HepG2 (cell line): ENCODE results near the gene NOVA2. TPM values are rescaled to one million over a fixed set of nuclear protein-coding genes. Genes with fewer than 3 reads are reported as not detected.

ENCODE experiments used
- ATAC-seq: fragments of 200-7000 bp; cut with Tn5 transposase; 3 replicates; pipeline ENCODE4 v1.9.1; 2020; ENCODE audit warnings: mild to moderate bottlenecking, moderate library complexity
- BruUV-seq: library from RNA; stranded (reverse); fragments of 400-500 nt; replicated peaks from 2 replicates; lab custom pipeline; 2021; lab: Mats Ljungman, UMichigan
- CTCF ChIA-PET: fragments of 300-600 bp; formaldehyde crosslinking; extraction: SDS; loops from one replicate; lab custom pipeline; 2021; ENCODE audit warnings: low total read pairs, inconsistent platforms, low intra/inter-chr PET ratio; lab: Yijun Ruan, JAX
- POLR2A ChIA-PET: fragments of 350-600 bp; sonication (Branson Sonifier 250); formaldehyde crosslinking; loops from one replicate; lab custom pipeline; 2020; ENCODE audit warnings: antibody characterized with exemption, inconsistent platforms; lab: Yijun Ruan, JAX
- DNase-seq: peaks from one replicate; pipeline ENCODE4 v3.0.0-alpha.2; 2015; ENCODE audit warnings: low spot score
- FAIRE-seq: peaks from 3 replicates; lab custom pipeline; 2011; peaks lifted over from hg19 to GRCh38; lab: Jason Lieb, UNC
- H2AFZ ChIP-seq: one replicate; pipeline ENCODE4 v1.6.1; 2011; ENCODE audit warnings: low read length, inconsistent platforms
- H3K27ac ChIP-seq: fragments of 300-600 bp; 3 replicates; pipeline ENCODE4 v1.8.0; 2011; ENCODE audit warnings: mixed run types, mild to moderate bottlenecking, mixed read lengths, low read length, inconsistent platforms; ENCODE audit not compliant: insufficient read depth; ENCODE audit errors: extremely low read length
- H3K27me3 ChIP-seq, 2 experiments: fragments of 200-600 bp in 1 of 2; 2 replicates in 1 of 2; 3 replicates in 1 of 2; pipeline versions ENCODE4 v1.6.0 to v1.8.0; 2011; ENCODE audit warnings: low read length in 2 of 2, mild to moderate bottlenecking in 2 of 2, moderate library complexity in 2 of 2, inconsistent platforms in 1 of 2; ENCODE audit not compliant: insufficient read depth in 2 of 2, control insufficient read depth in 1 of 2
- H3K36me3 ChIP-seq, 2 experiments: fragments of 200-600 bp in 1 of 2; replicated peaks in 1 of 2; 2 replicates in 1 of 2; 3 replicates in 1 of 2; pipeline versions ENCODE4 v1.5.1 to v1.8.0; 2011; ENCODE audit warnings: low read length in 2 of 2, inconsistent platforms in 1 of 2; ENCODE audit not compliant: insufficient read depth in 2 of 2, control insufficient read depth in 1 of 2
- H3K4me1 ChIP-seq: 2 replicates; pipeline ENCODE4 v1.5.1; 2012; ENCODE audit warnings: low read length, inconsistent platforms; ENCODE audit not compliant: insufficient read depth
- H3K4me2 ChIP-seq: 2 replicates; pipeline ENCODE4 v1.6.0; 2011; ENCODE audit warnings: low read depth, low read length, inconsistent platforms
- H3K4me3 ChIP-seq, 3 experiments: fragments of 200-600 bp in 1 of 3; sonication (generic), shearing (Covaris generic) in 1 of 3; replicated peaks in 1 of 3; 2 replicates each; pipeline ENCODE4 v1.5.1; 2011 to 2016; ENCODE audit warnings: low read length in 3 of 3, inconsistent platforms in 2 of 3, low read depth in 2 of 3, mild to moderate bottlenecking in 2 of 3, control low read depth in 1 of 3, mixed read lengths in 1 of 3; ENCODE audit not compliant: insufficient read depth in 1 of 3
- H3K79me2 ChIP-seq: one replicate; pipeline ENCODE4 v1.6.1; 2011; ENCODE audit warnings: low read length, inconsistent platforms; ENCODE audit not compliant: insufficient read depth
- H3K9ac ChIP-seq: 2 replicates; pipeline ENCODE4 v1.6.0; 2011; ENCODE audit warnings: mild to moderate bottlenecking, low read depth, low read length, inconsistent platforms; ENCODE audit not compliant: insufficient read depth
- H3K9me3 ChIP-seq: 2 replicates; pipeline ENCODE4 v1.5.1; 2012; ENCODE audit warnings: mild to moderate bottlenecking, low read length
- H4K20me1 ChIP-seq: 2 replicates; pipeline ENCODE4 v1.6.0; 2011; ENCODE audit warnings: inconsistent platforms, mild to moderate bottlenecking, low read length, moderate library complexity; ENCODE audit not compliant: insufficient read depth
- DPF2 ChIP-seq: sonication (generic); formaldehyde crosslinking; IDR thresholded peaks from 2 replicates; pipeline ENCODE4 v1.4.0; 2020; ENCODE audit warnings: mild to moderate bottlenecking, low read depth, missing genetic modification reagents, borderline replicate concordance
- HDAC1 ChIP-seq: sonication (generic); formaldehyde crosslinking; IDR thresholded peaks from 2 replicates; pipeline ENCODE4 v1.5.1; 2020; ENCODE audit warnings: mild to moderate bottlenecking, missing genetic modification reagents
- HDAC6 ChIP-seq: fragments of 200-600 bp; sonication (generic); IDR thresholded peaks from 2 replicates; pipeline ENCODE4 v1.7.0; 2017; ENCODE audit warnings: mild to moderate bottlenecking, antibody characterized with exemption, low read length, low read depth
- HNRNPLL ChIP-seq: fragments of 200-400 bp; formaldehyde crosslinking; IDR thresholded peaks from 2 replicates; pipeline ENCODE4 v1.6.1; 2017; ENCODE audit warnings: mild to moderate bottlenecking, low read depth, low read length; ENCODE audit not compliant: poor library complexity, severe bottlenecking
- KDM6A ChIP-seq: IDR thresholded peaks from 2 replicates; pipeline ENCODE4 v1.6.1; 2016; ENCODE audit warnings: low read depth
- KLF9 ChIP-seq: IDR thresholded peaks from 2 replicates; pipeline ENCODE4 v1.6.1; 2016; ENCODE audit warnings: low read depth
- NPAS2 ChIP-seq: sonication (generic); formaldehyde crosslinking; IDR thresholded peaks from 2 replicates; pipeline ENCODE4 v1.8.0; 2022; ENCODE audit warnings: mild to moderate bottlenecking, missing genetic modification reagents, borderline replicate concordance
- SIX4 ChIP-seq: sonication (generic); formaldehyde crosslinking; IDR thresholded peaks from 2 replicates; pipeline ENCODE4 v1.4.0; 2020; ENCODE audit warnings: missing genetic modification reagents
- SOX13 ChIP-seq, 3 experiments: fragments of 450-650 bp in 1 of 3; sonication (generic) in 1 of 3; formaldehyde crosslinking in 1 of 3; IDR thresholded peaks in 2 of 3; conservative IDR thresholded peaks in 1 of 3; 2 replicates each; pipeline versions ENCODE4 v1.5.0 to v1.6.1; 2016 to 2020; ENCODE audit warnings: antibody characterized with exemption in 1 of 3, mild to moderate bottlenecking in 1 of 3, missing compliant biosample characterization in 1 of 3, missing genetic modification reagents in 1 of 3, moderate library complexity in 1 of 3
- SOX5 ChIP-seq: IDR thresholded peaks from 2 replicates; pipeline ENCODE4 v1.6.1; 2016; ENCODE audit warnings: borderline replicate concordance
- SOX6 ChIP-seq, 2 experiments: fragments of 450-650 bp in 1 of 2; sonication (generic) in 1 of 2; formaldehyde crosslinking in 1 of 2; IDR thresholded peaks; 2 replicates each; pipeline versions ENCODE4 v1.4.0 to v1.6.1; 2017 to 2020; ENCODE audit warnings: antibody characterized with exemption in 1 of 2, mild to moderate bottlenecking in 1 of 2, missing genetic modification reagents in 1 of 2
- TCF7 ChIP-seq: sonication (generic); IDR thresholded peaks from 2 replicates; pipeline ENCODE4 v1.6.1; 2016; ENCODE audit warnings: antibody characterized with exemption, low read depth
- ZEB1 ChIP-seq: IDR thresholded peaks from 2 replicates; pipeline ENCODE4 v1.6.1; 2012; ENCODE audit warnings: mild to moderate bottlenecking, low read depth, inconsistent platforms; ENCODE audit not compliant: insufficient replicate concordance
- ZIK1 ChIP-seq: sonication (generic); formaldehyde crosslinking; IDR thresholded peaks from 2 replicates; pipeline ENCODE4 v1.5.0; 2020; ENCODE audit warnings: mild to moderate bottlenecking, low read depth, missing genetic modification reagents, borderline replicate concordance
- ZNF510 ChIP-seq: sonication (generic); formaldehyde crosslinking; IDR thresholded peaks from 2 replicates; pipeline ENCODE4 v1.4.0; 2020; ENCODE audit warnings: low read depth, mild to moderate bottlenecking, missing genetic modification reagents
- ZNF547 ChIP-seq: sonication (generic); formaldehyde crosslinking; IDR thresholded peaks from 2 replicates; pipeline ENCODE4 v1.5.1; 2020; ENCODE audit warnings: mild to moderate bottlenecking, missing genetic modification reagents
- ZNF772 ChIP-seq: sonication (generic); formaldehyde crosslinking; IDR thresholded peaks from 2 replicates; pipeline ENCODE4 v1.5.0; 2020; ENCODE audit warnings: mild to moderate bottlenecking, missing genetic modification reagents
- ZNF782 ChIP-seq: sonication (generic); formaldehyde crosslinking; IDR thresholded peaks from 2 replicates; pipeline ENCODE4 v1.4.0; 2020; ENCODE audit warnings: missing genetic modification reagents, mild to moderate bottlenecking, borderline replicate concordance
- ZNF878 ChIP-seq: sonication (generic); formaldehyde crosslinking; IDR thresholded peaks from 2 replicates; pipeline ENCODE4 v1.8.1; 2023; ENCODE audit warnings: mild to moderate bottlenecking, missing genetic modification reagents, moderate library complexity
- WGBS: methylation state at CpG from one replicate; pipeline ENCODE4 v1.1.6; 2017; ENCODE audit warnings: low lambda C conversion rate; 5-methylcytosine and 5-hydroxymethylcytosine counted together
- in situ Hi-C: cut with HindIII; loops from 2 replicates; pipeline ENCODE4 v1.10.0; 2017; ENCODE audit warnings: low pct_unique_long_range_greater_than_20kb; ENCODE audit not compliant: extremely low pct_ligation_motif_present
- intact Hi-C: fragments of 100-400 bp; cut with micrococcal nuclease; formaldehyde crosslinking; loops from one replicate; pipeline ENCODE4 v1.10.0; 2022; ENCODE audit not compliant: unreplicated experiment
- polyA plus RNA-seq, 8 experiments: library from polyadenylated mRNA; depleted of rRNA in 3 of 8; stranded (reverse) in 7 of 8; unstranded in 1 of 8; fragments of >200 nt; fragmentation: Illumina TruSeq in 4 of 8; extraction: Trizol in 4 of 8; gene quantifications; 2 replicates each; pipeline versions ENCODE4 v1.2.1 to v1.2.3, GENCODE V29; 2011 to 2016; ENCODE audit warnings: low read depth in 4 of 8, missing spikeins in 1 of 8, mixed read lengths in 1 of 8; ENCODE audit not compliant: insufficient read depth in 1 of 8
- total RNA-seq, 5 experiments: library from RNA; depleted of rRNA; stranded (reverse); fragments of >200 nt; fragmentation: Illumina TruSeq; extraction: Trizol; gene quantifications; 2 replicates each; pipeline ENCODE4 v1.2.3, GENCODE V29; 2016; ENCODE audit warnings: low read depth in 1 of 5

NOVA2 gene
- total and polyA plus RNA-seq, 2 of the 13 experiments (the other 11 are each of a cell fraction or from before 2014, with no cell fraction given) = not detected

DNA sequence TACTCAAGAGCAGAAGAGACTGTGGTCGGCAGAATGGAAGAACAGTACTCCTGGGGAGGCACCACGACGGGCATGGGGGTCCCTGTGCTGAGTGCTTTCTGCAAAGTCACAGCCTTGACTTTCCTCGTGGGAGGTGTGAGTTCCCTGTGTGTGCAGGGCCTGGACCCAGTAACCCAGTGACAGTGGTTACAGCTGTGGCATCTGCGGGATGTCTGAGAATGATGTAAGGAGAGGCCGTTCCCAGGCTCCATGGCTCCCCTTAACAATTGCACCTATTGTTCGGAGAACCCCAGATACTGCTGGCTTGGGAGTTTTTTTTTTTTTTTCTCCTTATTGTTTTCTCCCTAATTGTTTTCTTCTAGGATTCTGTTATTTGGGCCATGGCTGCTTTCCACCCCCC lies 54.0 kb downstream of the NOVA2 start:
- Histone ChIP-seq H3K9me3 (no peaks in the 10 kb centered on the region), H3K27ac (no peak overlapping the region), H3K4me3 (peak overlapping the region in 1 of 3 experiments; percentile 37; a peak in 1 of 6 replicates), H3K36me3 (no peaks in the 10 kb centered on the region), H3K4me1 (peaks cover 21% of the 10 kb centered on the region), H3K27me3 (peaks cover 0 to 11% of the 10 kb centered on the region in 2 experiments; a peak in 2 of 5 replicates), H3K79me2 (no peaks in the 10 kb centered on the region), H4K20me1 (no peaks in the 10 kb centered on the region), H3K4me2 (peak overlapping the region; percentile 72; the same call in 1 of the 2 replicates), H2AFZ (no peak overlapping the region), H3K9ac (no peak overlapping the region)
- WGBS = 11% methylated on average over 6 of the region's 7 CpGs
- POLR2A ChIA-PET = interaction anchor here (0.8 kb wide), 1 partner anchor 75 kb away, joined by 3 read pairs; the partner anchor contains the start of gene CCDC61
- no peak for DNase-seq
- FAIRE-seq = no peak
- intact Hi-C loops (loop anchor here (10.0 kb wide), 1 partner anchor 75 kb away; the partner anchor contains the start of gene CCDC61), in situ Hi-C loops (loop anchor here (10.0 kb wide), 1 partner anchor 85 kb away; no protein-coding TSS in a partner anchor)
- no peak for TF ChIP-seq SOX6 (IDR thresholded peaks at IDR 0.05)
- TF ChIP-seq SOX6 (CRISPR knock-in tag; IDR thresholded peaks at IDR 0.05) = peak; percentile 35; the same call in 1 of the 2 replicates
- no peak for TF ChIP-seq DPF2 (CRISPR knock-in tag)
- no peak for TF ChIP-seq TCF7
- no peak for TF ChIP-seq NPAS2
- no peak for TF ChIP-seq SOX13 (IDR thresholded peaks at IDR 0.05)
- peak in 1 of 2 experiments; percentile 73; a peak in 2 of 4 replicates for TF ChIP-seq SOX13 (CRISPR knock-in tag; conservative IDR thresholded peaks at IDR 0.05 in 1 of 2, IDR thresholded peaks at IDR 0.05 in 1 of 2)
- no peak for TF ChIP-seq ZEB1
- no peak for TF ChIP-seq ZNF878 (CRISPR knock-in tag)
- no peak for TF ChIP-seq HDAC1
- peak; percentile 46; the same call in 1 of the 2 replicates for TF ChIP-seq SOX5 (CRISPR knock-in tag)
- TF ChIP-seq KDM6A (CRISPR knock-in tag) = no peak
- TF ChIP-seq KLF9 = no peak
- no peak for TF ChIP-seq SIX4 (CRISPR knock-in tag)
- TF ChIP-seq HDAC6 = no peak
- TF ChIP-seq ZNF547 (CRISPR knock-in tag) = no peak
- TF ChIP-seq ZNF510 (CRISPR knock-in tag) = no peak
- TF ChIP-seq ZIK1 (CRISPR knock-in tag) = no peak
- TF ChIP-seq ZNF782 (CRISPR knock-in tag) = no peak
- no peak for TF ChIP-seq HNRNPLL
- no peak for TF ChIP-seq ZNF772 (CRISPR knock-in tag)
- CTCF ChIA-PET = no interaction called here
- peak; percentile 58 for ATAC-seq
- no TSS peak for BruUV-seq
